IMR-90 (cell line): ENCODE measurements around the gene MINDY2. TPM values are rescaled to one million over a fixed set of nuclear protein-coding genes. Genes with fewer than 3 reads are reported as not detected.

Experiments
- ATAC-seq: fragments of 200-7000 bp; cut with Tn5 transposase; 2 replicates; pipeline ENCODE4 v1.9.1; 2020; ENCODE audit warnings: low read depth, mild to moderate bottlenecking, moderate library complexity
- BruUV-seq: library from RNA; stranded (reverse); fragments of 400-500 nt; replicated peaks from 2 replicates; lab custom pipeline; 2021; lab: Mats Ljungman, UMichigan
- CTCF ChIA-PET: fragments of 300-600 bp; formaldehyde crosslinking; extraction: SDS; loops from one replicate; lab custom pipeline; 2021; ENCODE audit warnings: antibody characterized with exemption; lab: Yijun Ruan, JAX
- POLR2A ChIA-PET: fragments of 300-600 bp; sonication (Branson Sonifier 250); formaldehyde crosslinking; loops from one replicate; lab custom pipeline; 2022; ENCODE audit warnings: antibody characterized with exemption; ENCODE audit not compliant: unreplicated experiment; lab: Charles Lee
- DNase-seq: peaks from one replicate; pipeline ENCODE4 v3.0.0; 2013
- H2AFZ ChIP-seq: replicated peaks from 2 replicates; pipeline ENCODE3; 2013; ENCODE audit warnings: low read length, mild to moderate bottlenecking; ENCODE audit not compliant: poor library complexity
- H2AK5ac ChIP-seq: 2 replicates; pipeline ENCODE4 v1.6.1; 2013; ENCODE audit warnings: low read depth, low read length, inconsistent platforms
- H2AK9ac ChIP-seq: replicated peaks from 2 replicates; pipeline ENCODE3; 2013; ENCODE audit warnings: mild to moderate bottlenecking, low read depth, low read length, moderate library complexity; ENCODE audit not compliant: poor library complexity
- H2BK120ac ChIP-seq: 2 replicates; pipeline ENCODE4 v1.6.1; 2013; ENCODE audit warnings: low read depth, low read length, inconsistent platforms
- H2BK15ac ChIP-seq: 3 replicates; pipeline ENCODE4 v1.6.1; 2013; ENCODE audit warnings: low read depth, low read length, inconsistent platforms
- H2BK20ac ChIP-seq: 2 replicates; pipeline ENCODE4 v1.6.1; 2013; ENCODE audit warnings: low read depth, mild to moderate bottlenecking, inconsistent platforms, low read length, moderate library complexity
- H2BK5ac ChIP-seq: 2 replicates; pipeline ENCODE4 v1.6.1; 2013; ENCODE audit warnings: mild to moderate bottlenecking, low read depth, low read length, inconsistent platforms; ENCODE audit not compliant: poor library complexity, severe bottlenecking
- H3K14ac ChIP-seq: replicated peaks from 2 replicates; pipeline ENCODE4 v1.6.1; 2013; ENCODE audit warnings: low read depth, low read length, inconsistent platforms
- H3K18ac ChIP-seq: 2 replicates; pipeline ENCODE4 v1.6.1; 2013; ENCODE audit warnings: low read depth, low read length, control low read depth
- H3K23ac ChIP-seq: 2 replicates; pipeline ENCODE4 v1.6.1; 2013; ENCODE audit warnings: low read depth, low read length, inconsistent platforms
- H3K27ac ChIP-seq: 2 replicates; pipeline ENCODE4 v1.5.1; 2013; ENCODE audit warnings: mild to moderate bottlenecking, control low read depth, low read length; ENCODE audit not compliant: insufficient read depth
- H3K27me3 ChIP-seq: 2 replicates; pipeline ENCODE4 v1.6.1; 2013; ENCODE audit warnings: low read length; ENCODE audit not compliant: control insufficient read depth, insufficient read depth
- H3K36me3 ChIP-seq: 2 replicates; pipeline ENCODE4 v1.6.1; 2013; ENCODE audit warnings: low read length, mixed read lengths; ENCODE audit not compliant: control insufficient read depth, insufficient read depth
- H3K4ac ChIP-seq: 2 replicates; pipeline ENCODE4 v1.6.1; 2013; ENCODE audit warnings: low read depth, low read length, inconsistent platforms
- H3K4me1 ChIP-seq: 2 replicates; pipeline ENCODE4 v1.6.1; 2013; ENCODE audit warnings: low read length, mixed read lengths; ENCODE audit not compliant: control insufficient read depth, insufficient read depth
- H3K4me2 ChIP-seq: 2 replicates; pipeline ENCODE4 v1.6.1; 2013; ENCODE audit warnings: low read depth, mild to moderate bottlenecking, control low read depth, low read length, moderate library complexity
- H3K4me3 ChIP-seq: 2 replicates; pipeline ENCODE4 v1.5.1; 2013; ENCODE audit warnings: low read depth, mild to moderate bottlenecking, control low read depth, low read length, moderate library complexity; ENCODE audit not compliant: insufficient read depth
- H3K56ac ChIP-seq: 2 replicates; pipeline ENCODE4 v1.6.1; 2013; ENCODE audit warnings: low read length, inconsistent platforms; ENCODE audit not compliant: insufficient read depth; ENCODE audit errors: extremely low read depth
- H3K79me1 ChIP-seq, 2 experiments: 2 replicates each; pipeline ENCODE4 v1.6.1; 2013; ENCODE audit warnings: low read length in 2 of 2, inconsistent platforms in 1 of 2, low read depth in 1 of 2
- H3K9ac ChIP-seq: 2 replicates; pipeline ENCODE4 v1.6.1; 2013; ENCODE audit warnings: low read depth, low read length, control low read depth
- H3K9me1 ChIP-seq: 2 replicates; pipeline ENCODE4 v1.6.1; 2013; ENCODE audit warnings: low read length, inconsistent platforms; ENCODE audit not compliant: insufficient read depth
- H3K9me3 ChIP-seq: 2 replicates; pipeline ENCODE4 v1.6.1; 2013; ENCODE audit warnings: low read length; ENCODE audit not compliant: control insufficient read depth, insufficient read depth
- H4K20me1 ChIP-seq: 2 replicates; pipeline ENCODE4 v1.6.1; 2013; ENCODE audit warnings: low read length, inconsistent platforms; ENCODE audit not compliant: insufficient read depth
- H4K5ac ChIP-seq: 2 replicates; pipeline ENCODE4 v1.6.1; 2013; ENCODE audit warnings: mild to moderate bottlenecking, low read depth, low read length, control low read depth
- H4K8ac ChIP-seq, 2 experiments: 2 replicates each; pipeline ENCODE4 v1.6.1; 2013; ENCODE audit warnings: low read depth in 2 of 2, low read length in 2 of 2, control low read depth in 1 of 2, inconsistent platforms in 1 of 2
- H4K91ac ChIP-seq: 2 replicates; pipeline ENCODE4 v1.6.1; 2013; ENCODE audit warnings: low read depth, low read length, inconsistent platforms; ENCODE audit not compliant: insufficient read depth
- CEBPB ChIP-seq: IDR thresholded peaks from 2 replicates; pipeline ENCODE4 v1.6.1; 2012; ENCODE audit warnings: low read depth, low read length, improper control_type of control experiment
- WGBS, 2 experiments: methylation state at CpG; one replicate each; pipeline versions ENCODE4 v1.1.5 to v1.1.7; 2013; ENCODE audit warnings: missing lambda C conversion rate in 2 of 2; ENCODE audit not compliant: insufficient read length in 1 of 2; ENCODE audit errors: extremely low coverage in 2 of 2; 5-methylcytosine and 5-hydroxymethylcytosine counted together
- dilution Hi-C: fragments of 300-500 bp; cut with HindIII; formaldehyde crosslinking; loops from one replicate; pipeline ENCODE4 v1.14.3; 2018; ENCODE audit warnings: low sequenced_read_pairs; ENCODE audit not compliant: unreplicated experiment
- in situ Hi-C: fragments of 300-500 bp; cut with MboI; formaldehyde crosslinking; loops from 3 replicates; pipeline ENCODE4 v1.14.3; 2019; ENCODE audit warnings: low sequenced_read_pairs, inconsistent platforms, mixed read lengths
- intact Hi-C: fragments of 100-400 bp; cut with micrococcal nuclease; formaldehyde crosslinking; loops from 2 replicates; pipeline ENCODE4 v1.10.0; 2022
- polyA plus RNA-seq, 3 experiments: library from polyadenylated mRNA; depleted of rRNA; stranded (reverse); fragments of >200 nt; gene quantifications; 2 replicates each; pipeline ENCODE4 v1.2.3, GENCODE V29; 2012; ENCODE audit warnings: low replicate concordance in 1 of 3
- total RNA-seq: library from RNA; depleted of rRNA; stranded (reverse); fragments of >200 nt; gene quantifications from 2 replicates; pipeline ENCODE4 v1.2.3, GENCODE V29; 2012

The MINDY2 gene
- total and polyA plus RNA-seq, 2 of the 4 experiments (the other 2 are of a cell fraction) = 4.0 to 9.3 TPM

DNA sequence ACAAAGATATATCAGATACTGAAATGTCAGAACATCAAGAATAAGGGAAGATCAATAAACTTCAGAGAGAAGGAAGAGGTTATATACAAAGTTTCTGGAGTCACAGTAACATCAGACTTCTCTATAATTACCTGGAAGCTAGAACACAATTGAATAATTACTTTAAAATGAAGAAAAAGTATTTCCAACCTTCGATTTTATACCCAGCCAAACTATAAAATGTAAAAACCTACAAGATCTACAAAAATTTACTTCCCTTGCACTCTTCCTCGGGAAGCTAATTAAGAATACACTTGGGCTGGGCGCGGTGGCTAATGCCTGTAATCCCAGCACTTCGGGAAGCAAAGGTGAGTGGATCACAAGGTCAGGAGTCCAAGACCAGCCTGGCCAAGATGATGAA lies 6.6 kb upstream of the MINDY2 start:
- dilution Hi-C loops (no loop called here), in situ Hi-C loops (loop anchor here (25.0 kb wide), 1 partner anchor 527 kb away; no protein-coding TSS in a partner anchor)
- H4K8ac ChIP-seq = no peak overlapping the region

More for the DNA sequence above, 6.6 kb upstream of the MINDY2 start:
- no TSS peak for BruUV-seq
- Histone ChIP-seq H2BK120ac (no peak overlapping the region), H3K23ac (no peak overlapping the region), H2AK5ac (no peak overlapping the region), H2AFZ (no peak overlapping the region), H3K9me3 (peaks cover 6% of the 10 kb centered on the region), H3K56ac (no peak overlapping the region), H3K79me1 (no peaks in the 10 kb centered on the region), H2BK5ac (no peak overlapping the region), H3K9ac (no peak overlapping the region), H3K36me3 (no peaks in the 10 kb centered on the region), H4K91ac (no peak overlapping the region), H4K5ac (no peak overlapping the region), H2AK9ac (no peak overlapping the region), H3K9me1 (no peaks in the 10 kb centered on the region), H4K20me1 (no peaks in the 10 kb centered on the region), H3K14ac (no peak overlapping the region), H3K27me3 (no peaks in the 10 kb centered on the region), H3K18ac (no peak overlapping the region), H3K4ac (no peak overlapping the region), H3K4me2 (no peak overlapping the region), H2BK20ac (no peak overlapping the region), H2BK15ac (no peak overlapping the region), H3K4me1 (no peaks in the 10 kb centered on the region), H3K4me3 (no peak overlapping the region), H3K27ac (no peak overlapping the region)
- WGBS, 2 experiments = 50% methylated on average over 1 of the region's 5 CpGs; no CpG with 5 or more reads in 1 of the 2 experiments
- no peak for DNase-seq
- TF ChIP-seq CEBPB = no peak
- ChIA-PET POLR2A (no interaction called here), CTCF (no interaction called here)
- intact Hi-C loops = no loop called here
- no peak for ATAC-seq
